Activated T-cell treated with anti-CD3 and anti-CD28 coated beads, Interleukin-2, amount 50 U/mL, for 24 hours (primary cell): Measurements from ENCODE around the gene HBS1L.

ENCODE experiments used
- DNase-seq: peaks from one replicate; pipeline ENCODE4 v3.0.0-alpha.2; 2020
- H3K27ac Mint-ChIP-seq: 2 replicates; pipeline ENCODE4 v1.8.0; 2020; ENCODE audit warnings: mild to moderate bottlenecking, mixed read lengths
- H3K27me3 Mint-ChIP-seq: 2 replicates; pipeline ENCODE4 v1.8.0; 2020; ENCODE audit warnings: mixed read lengths
- H3K36me3 Mint-ChIP-seq: 2 replicates; pipeline ENCODE4 v1.8.0; 2020; ENCODE audit warnings: low read depth, mixed read lengths
- H3K4me1 Mint-ChIP-seq: 2 replicates; pipeline ENCODE4 v1.8.0; 2020; ENCODE audit warnings: low read depth, mixed read lengths
- H3K4me3 Mint-ChIP-seq: 2 replicates; pipeline ENCODE4 v1.8.0; 2020; ENCODE audit warnings: mild to moderate bottlenecking, moderate library complexity, mixed read lengths
- H3K9me3 Mint-ChIP-seq: 2 replicates; pipeline ENCODE4 v1.8.0; 2020; ENCODE audit warnings: mixed read lengths

The HBS1L gene

GRCh38 chr6:135037541-135037940 lies 17.1 kb downstream of the HBS1L start:
- peaks cover 51% of the 10 kb centered on the region for H3K4me1 Mint-ChIP-seq
- H3K4me3 Mint-ChIP-seq = no peak overlapping the region
- peaks cover 78% of the 10 kb centered on the region for H3K36me3 Mint-ChIP-seq
- H3K27ac Mint-ChIP-seq = peak overlapping the region; percentile 61
- DNase-seq = no peak
- H3K27me3 Mint-ChIP-seq = no peaks in the 10 kb centered on the region
- no peaks in the 10 kb centered on the region for H3K9me3 Mint-ChIP-seq

DNA sequence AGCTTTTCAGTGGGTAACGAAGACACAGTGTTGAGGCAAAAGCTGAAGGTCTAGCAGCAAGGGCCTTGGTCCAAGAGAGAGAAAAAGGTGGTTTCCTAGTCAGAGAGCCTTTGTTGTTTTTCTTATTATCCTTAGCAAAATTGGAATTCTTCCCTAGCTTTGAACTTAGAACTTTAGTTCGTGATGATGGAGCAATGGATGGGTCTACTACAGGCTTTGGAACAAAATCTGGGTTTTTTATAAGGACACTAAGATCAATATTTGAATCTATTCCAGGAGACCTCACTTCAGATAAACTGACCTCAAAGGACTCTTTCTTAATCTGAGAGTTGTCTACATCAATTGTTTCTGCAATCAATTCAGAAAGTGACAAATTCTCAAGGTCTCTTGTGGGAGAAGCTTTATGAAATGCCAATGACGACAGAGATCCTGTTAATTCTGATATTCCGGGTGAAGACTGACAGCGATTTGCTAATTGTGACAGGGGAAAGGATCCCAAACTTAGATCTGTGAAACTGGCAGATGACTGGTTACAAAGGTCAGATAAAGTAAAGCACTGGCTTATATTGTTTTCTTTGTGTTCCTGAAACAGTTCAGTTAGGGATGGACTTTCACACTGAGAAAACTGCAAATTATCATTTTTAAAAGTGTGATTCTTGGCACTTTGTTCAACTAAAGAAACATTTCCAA lies 17.7 kb downstream of the HBS1L start:
- Mint-ChIP-seq H3K4me3 (no peak overlapping the region), H3K27me3 (no peaks in the 10 kb centered on the region), H3K27ac (peak overlapping the region; percentile 6), H3K4me1 (peaks cover 49% of the 10 kb centered on the region), H3K36me3 (peaks cover 75% of the 10 kb centered on the region), H3K9me3 (no peaks in the 10 kb centered on the region)
- no peak for DNase-seq

DNA sequence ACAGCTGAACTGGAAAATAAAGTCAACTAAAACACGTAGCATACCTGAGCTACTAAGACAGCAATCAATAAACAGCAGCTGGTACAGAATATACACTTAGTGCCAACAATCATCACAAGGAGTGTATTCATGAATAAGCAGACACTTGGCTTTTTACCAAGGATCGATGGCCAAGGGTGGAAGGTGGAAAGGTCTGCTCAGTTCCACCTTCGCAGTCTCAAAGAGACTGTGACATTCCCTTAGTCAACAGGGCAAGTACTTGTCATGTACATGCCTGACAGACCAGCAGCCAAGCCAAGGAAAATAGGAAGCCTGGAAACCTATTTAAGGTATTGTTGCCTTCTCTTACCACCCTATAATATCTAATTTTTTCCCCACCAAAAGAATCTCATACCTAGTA lies 21.4 kb downstream of the HBS1L start:
- no peaks in the 10 kb centered on the region for H3K27me3 Mint-ChIP-seq
- peaks cover 76% of the 10 kb centered on the region for H3K36me3 Mint-ChIP-seq
- H3K4me1 Mint-ChIP-seq = peaks cover 66% of the 10 kb centered on the region
- no peak overlapping the region for H3K27ac Mint-ChIP-seq
- no peak overlapping the region for H3K4me3 Mint-ChIP-seq
- no peak for DNase-seq
- no peaks in the 10 kb centered on the region for H3K9me3 Mint-ChIP-seq

- peaks cover 73% of the 10 kb centered on the region for H3K36me3 Mint-ChIP-seq
- no peaks in the 10 kb centered on the region for H3K27me3 Mint-ChIP-seq
- H3K4me1 Mint-ChIP-seq = peaks cover 67% of the 10 kb centered on the region
- H3K27ac Mint-ChIP-seq = peak overlapping the region; percentile 90
- no peaks in the 10 kb centered on the region for H3K9me3 Mint-ChIP-seq
- peak overlapping the region; percentile 20 for H3K4me3 Mint-ChIP-seq
- no peak for DNase-seq
Observed at GRCh38 chr6:135030532-135031178, 24.0 kb downstream of the HBS1L start.

- Mint-ChIP-seq H3K36me3 (peaks cover 74% of the 10 kb centered on the region), H3K4me3 (peak overlapping the region; percentile 20), H3K4me1 (peaks cover 73% of the 10 kb centered on the region), H3K27me3 (no peaks in the 10 kb centered on the region), H3K27ac (peak overlapping the region; percentile 90), H3K9me3 (no peaks in the 10 kb centered on the region)
- DNase-seq = no peak
Observed at GRCh38 chr6:135030056-135030473, 24.6 kb downstream of the HBS1L start.

DNA sequence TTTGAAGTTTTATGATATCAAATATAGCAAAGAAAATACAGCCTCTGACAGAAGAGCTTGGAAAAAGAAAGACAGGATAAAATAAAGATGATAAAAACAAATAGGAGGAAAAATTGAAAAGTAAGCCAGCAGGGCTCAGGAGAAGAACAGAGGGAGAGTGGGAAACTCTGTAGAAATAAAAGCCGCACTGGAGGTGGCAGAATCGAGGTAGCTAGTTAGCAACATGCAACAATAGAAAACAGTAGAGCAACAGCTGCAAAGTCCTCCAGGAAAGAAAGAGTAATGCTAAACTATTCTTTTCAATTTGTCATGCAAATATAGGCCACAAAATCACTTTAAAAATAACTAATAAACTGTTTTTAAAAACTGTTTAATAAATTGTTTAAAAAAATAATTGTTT lies 28.8 kb downstream of the HBS1L start:
- Mint-ChIP-seq H3K27ac (peak overlapping the region; percentile 13), H3K36me3 (peaks cover 51% of the 10 kb centered on the region)

GRCh38 chr6:135025175-135025574 lies 29.4 kb downstream of the HBS1L start:
- H3K27me3 Mint-ChIP-seq = no peaks in the 10 kb centered on the region
- no peak for DNase-seq
- peak overlapping the region; percentile 71 for H3K27ac Mint-ChIP-seq
- peaks cover 68% of the 10 kb centered on the region for H3K4me1 Mint-ChIP-seq
- no peaks in the 10 kb centered on the region for H3K9me3 Mint-ChIP-seq
- H3K36me3 Mint-ChIP-seq = peaks cover 45% of the 10 kb centered on the region
- H3K4me3 Mint-ChIP-seq = no peak overlapping the region

More for the DNA sequence above, 28.8 kb downstream of the HBS1L start:
- Mint-ChIP-seq H3K9me3 (no peaks in the 10 kb centered on the region), H3K4me1 (peaks cover 70% of the 10 kb centered on the region), H3K27me3 (no peaks in the 10 kb centered on the region), H3K4me3 (no peak overlapping the region)
- DNase-seq = no peak

- H3K27ac Mint-ChIP-seq = peak overlapping the region; percentile 48
- H3K4me3 Mint-ChIP-seq = peak overlapping the region; percentile 12
- H3K4me1 Mint-ChIP-seq = peaks cover 67% of the 10 kb centered on the region
Observed at GRCh38 chr6:135022050-135022697, 32.4 kb downstream of the HBS1L start.

DNA sequence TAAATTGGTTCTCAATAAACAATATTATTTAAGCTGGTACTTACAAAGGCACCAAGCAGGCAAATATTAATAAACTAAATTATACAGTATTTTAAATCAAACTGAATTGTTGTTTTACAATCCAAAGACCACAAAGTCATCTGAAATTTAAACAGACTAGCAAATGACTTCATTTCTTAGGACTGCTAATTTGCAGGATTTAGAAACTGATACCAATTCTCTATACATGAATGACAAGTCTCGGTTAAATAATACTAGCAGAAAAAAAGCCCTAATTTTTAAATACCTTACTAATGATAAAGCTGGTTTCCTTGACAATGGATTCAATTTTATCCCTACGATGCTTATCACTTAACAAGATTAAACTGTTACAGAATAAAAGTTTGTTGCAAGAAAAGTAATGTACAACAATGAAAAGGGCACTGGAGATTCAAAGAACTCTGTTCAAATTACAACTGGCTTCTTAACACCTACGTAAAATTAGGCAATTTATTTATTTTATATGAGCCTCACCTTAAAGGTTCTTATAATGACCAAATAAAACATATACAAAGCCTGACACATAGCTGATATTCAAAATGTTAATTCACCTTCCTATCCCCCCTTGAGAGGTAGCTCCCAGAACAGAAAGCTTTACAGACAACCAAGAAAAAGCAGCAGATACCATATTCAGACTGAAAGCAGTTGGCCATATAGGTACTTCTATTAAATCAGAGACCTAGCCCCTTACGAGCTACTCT lies 33.1 kb downstream of the HBS1L start:
- H3K27ac Mint-ChIP-seq = peak overlapping the region; percentile 48
- H3K4me1 Mint-ChIP-seq = peaks cover 68% of the 10 kb centered on the region
- DNase-seq = no peak
- no peaks in the 10 kb centered on the region for H3K9me3 Mint-ChIP-seq
- no peak overlapping the region for H3K4me3 Mint-ChIP-seq
- peaks cover 39% of the 10 kb centered on the region for H3K36me3 Mint-ChIP-seq
- H3K27me3 Mint-ChIP-seq = no peaks in the 10 kb centered on the region

More at GRCh38 chr6:135022050-135022697, 32.4 kb downstream of the HBS1L start:
- no peaks in the 10 kb centered on the region for H3K27me3 Mint-ChIP-seq
- H3K36me3 Mint-ChIP-seq = peaks cover 42% of the 10 kb centered on the region
- DNase-seq = no peak
- H3K9me3 Mint-ChIP-seq = no peaks in the 10 kb centered on the region

- H3K36me3 Mint-ChIP-seq = peaks cover 34% of the 10 kb centered on the region
- H3K9me3 Mint-ChIP-seq = no peaks in the 10 kb centered on the region
- no peak for DNase-seq
- no peak overlapping the region for H3K4me3 Mint-ChIP-seq
- H3K4me1 Mint-ChIP-seq = peaks cover 72% of the 10 kb centered on the region
- peak overlapping the region; percentile 55 for H3K27ac Mint-ChIP-seq
- H3K27me3 Mint-ChIP-seq = no peaks in the 10 kb centered on the region
Observed at GRCh38 chr6:135018941-135019340, 35.7 kb downstream of the HBS1L start.

DNA sequence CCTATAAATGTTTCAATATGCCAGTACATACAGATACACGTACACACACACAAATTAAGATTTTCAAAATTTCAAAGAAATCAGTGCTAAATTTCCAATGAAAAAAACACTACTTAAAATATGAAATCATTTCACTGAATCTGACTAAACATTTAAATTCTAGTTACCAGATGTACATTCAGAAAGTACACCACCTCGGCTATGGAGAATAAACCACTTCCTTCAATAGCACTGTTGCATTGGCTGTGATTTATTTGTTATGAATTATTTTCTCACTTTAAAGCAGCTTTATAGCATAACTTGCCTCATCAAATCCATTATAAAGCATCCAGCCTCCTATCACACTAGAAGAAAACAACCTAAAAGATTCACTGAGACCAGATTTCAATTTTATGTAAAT lies 36.6 kb downstream of the HBS1L start:
- peaks cover 36% of the 10 kb centered on the region for H3K36me3 Mint-ChIP-seq
- peak overlapping the region; percentile 76 for H3K27ac Mint-ChIP-seq
- no peaks in the 10 kb centered on the region for H3K27me3 Mint-ChIP-seq
- H3K4me1 Mint-ChIP-seq = peaks cover 78% of the 10 kb centered on the region
- H3K4me3 Mint-ChIP-seq = no peak overlapping the region
- H3K9me3 Mint-ChIP-seq = no peaks in the 10 kb centered on the region
- no peak for DNase-seq

- no peaks in the 10 kb centered on the region for H3K27me3 Mint-ChIP-seq
- peaks cover 54% of the 10 kb centered on the region for H3K36me3 Mint-ChIP-seq
- H3K4me1 Mint-ChIP-seq = peaks cover 64% of the 10 kb centered on the region
- DNase-seq = no peak
- peak overlapping the region; percentile 83 for H3K27ac Mint-ChIP-seq
- peaks cover 2% of the 10 kb centered on the region for H3K9me3 Mint-ChIP-seq
- H3K4me3 Mint-ChIP-seq = peak overlapping the region; percentile 26
Observed at GRCh38 chr6:135014353-135014832, 40.2 kb downstream of the HBS1L start.

- H3K27ac Mint-ChIP-seq = peak overlapping the region; percentile 66
- H3K36me3 Mint-ChIP-seq = peaks cover 57% of the 10 kb centered on the region
- H3K4me3 Mint-ChIP-seq = peak overlapping the region; percentile 2
- H3K4me1 Mint-ChIP-seq = peaks cover 56% of the 10 kb centered on the region
- no peak for DNase-seq
- peaks cover 2% of the 10 kb centered on the region for H3K9me3 Mint-ChIP-seq
- H3K27me3 Mint-ChIP-seq = no peaks in the 10 kb centered on the region
Observed at GRCh38 chr6:135013211-135013610, 41.4 kb downstream of the HBS1L start.

DNA sequence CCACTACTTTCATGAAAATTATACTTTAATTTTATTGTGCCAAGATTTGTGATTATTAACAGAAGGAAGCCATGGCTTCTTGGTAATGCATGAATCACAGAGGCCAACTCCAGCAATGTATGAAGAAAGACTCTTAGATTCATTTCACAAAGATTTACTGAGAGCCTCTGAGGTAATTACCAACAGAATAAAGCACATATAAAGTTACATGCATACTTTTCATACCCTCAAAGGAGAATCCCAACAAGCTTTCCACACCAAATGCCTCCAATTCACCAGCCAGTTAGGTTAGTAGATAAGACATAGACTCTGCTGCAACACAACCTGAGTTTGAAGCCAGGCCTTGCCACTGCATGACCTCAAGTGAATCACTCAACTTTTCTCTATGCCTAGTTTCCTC lies 41.9 kb downstream of the HBS1L start:
- peaks cover 56% of the 10 kb centered on the region for H3K36me3 Mint-ChIP-seq
- H3K27me3 Mint-ChIP-seq = no peaks in the 10 kb centered on the region
- peaks cover 2% of the 10 kb centered on the region for H3K9me3 Mint-ChIP-seq
- no peak overlapping the region for H3K4me3 Mint-ChIP-seq
- no peak for DNase-seq
- peak overlapping the region; percentile 66 for H3K27ac Mint-ChIP-seq
- peaks cover 52% of the 10 kb centered on the region for H3K4me1 Mint-ChIP-seq
